ENCODE data around the gene HOXA5. TPM values are rescaled to one million over a fixed set of nuclear protein-coding genes. Genes with fewer than 3 reads are reported as not detected.
A peak's percentile ranks its signal among the peaks of the same experiment; 100 is the strongest.

Gene HOXA5
- total and polyA plus RNA-seq, 11 donors: 0.07 to 2.8 (median 0.36) TPM; not detected in 7

DNA sequence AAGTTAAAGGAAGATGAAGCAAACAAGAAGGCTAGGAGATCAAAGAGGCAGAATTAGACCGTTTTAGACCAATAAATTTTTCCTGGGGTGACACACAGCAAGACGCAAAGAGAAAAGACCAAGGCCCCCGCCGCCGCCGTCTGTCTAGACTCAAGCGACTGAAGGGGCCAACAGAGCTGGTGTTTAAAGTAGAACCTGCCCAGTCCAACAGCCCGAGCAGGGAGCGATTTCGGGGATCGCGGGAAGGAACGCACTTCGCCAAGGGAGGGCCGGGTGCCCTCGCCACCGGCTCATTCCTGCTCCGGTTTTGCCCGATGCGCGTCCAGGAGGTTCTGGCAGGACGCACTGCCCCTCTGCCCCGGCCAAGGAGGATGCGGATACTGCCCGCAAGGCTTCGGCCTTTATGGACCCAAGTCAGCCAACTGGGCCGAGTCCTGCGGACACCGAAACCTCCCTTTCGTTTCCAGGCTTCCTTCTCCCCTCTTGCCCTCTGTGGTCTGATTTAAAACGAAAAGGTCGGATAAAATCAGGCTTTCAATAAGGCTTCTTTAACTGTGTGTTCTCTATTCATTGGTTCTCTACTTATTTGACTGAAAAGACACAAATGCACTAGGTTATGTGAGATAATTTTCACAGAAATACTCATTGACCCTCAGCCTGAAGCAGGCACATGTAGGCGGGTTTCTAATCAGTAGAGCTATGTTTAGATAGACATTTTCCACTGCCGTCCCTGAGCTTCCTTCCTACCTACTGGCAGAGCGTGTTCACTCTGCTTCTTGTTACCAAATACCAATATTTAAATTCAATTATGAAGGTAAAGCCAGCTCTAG is 15.2 kb upstream of the HOXA5 start:
- H3K4me1 ChIP-seq: peaks cover 3 to 55% (median 20%) of the 10 kb centered on the region in 12 donors
- DNase-seq (peak in 1 of 5 donors; percentile 27), ATAC-seq (no peak)
- no peak overlapping the region for H3K4me3 ChIP-seq
- H3K27ac ChIP-seq: no peak overlapping the region
- TF ChIP-seq POLR2A (IDR thresholded peaks at IDR 0.05): no peak
- TF ChIP-seq, protein P1, sequence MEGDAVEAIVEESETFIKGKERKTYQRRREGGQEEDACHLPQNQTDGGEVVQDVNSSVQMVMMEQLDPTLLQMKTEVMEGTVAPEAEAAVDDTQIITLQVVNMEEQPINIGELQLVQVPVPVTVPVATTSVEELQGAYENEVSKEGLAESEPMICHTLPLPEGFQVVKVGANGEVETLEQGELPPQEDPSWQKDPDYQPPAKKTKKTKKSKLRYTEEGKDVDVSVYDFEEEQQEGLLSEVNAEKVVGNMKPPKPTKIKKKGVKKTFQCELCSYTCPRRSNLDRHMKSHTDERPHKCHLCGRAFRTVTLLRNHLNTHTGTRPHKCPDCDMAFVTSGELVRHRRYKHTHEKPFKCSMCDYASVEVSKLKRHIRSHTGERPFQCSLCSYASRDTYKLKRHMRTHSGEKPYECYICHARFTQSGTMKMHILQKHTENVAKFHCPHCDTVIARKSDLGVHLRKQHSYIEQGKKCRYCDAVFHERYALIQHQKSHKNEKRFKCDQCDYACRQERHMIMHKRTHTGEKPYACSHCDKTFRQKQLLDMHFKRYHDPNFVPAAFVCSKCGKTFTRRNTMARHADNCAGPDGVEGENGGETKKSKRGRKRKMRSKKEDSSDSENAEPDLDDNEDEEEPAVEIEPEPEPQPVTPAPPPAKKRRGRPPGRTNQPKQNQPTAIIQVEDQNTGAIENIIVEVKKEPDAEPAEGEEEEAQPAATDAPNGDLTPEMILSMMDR (IDR thresholded peaks at IDR 0.05): no peak
- WGBS, 4 donors: 11 to 20% (median 14%) methylated on average over 26 to 35 of the region's 35 CpGs
- H3K36me3 ChIP-seq: no peaks in the 10 kb centered on the region
- intact Hi-C loops (cut with DNase I): loop anchor here in 5 of 10 donors (10.0 kb wide), 3 partner anchors 1074 to 1294 kb away; no protein-coding TSS in a partner anchor
- H3K9me3 ChIP-seq: no peaks in the 10 kb centered on the region
- peaks cover 79 to 100% (median 98%) of the 10 kb centered on the region in 9 donors for H3K27me3 ChIP-seq

DNA sequence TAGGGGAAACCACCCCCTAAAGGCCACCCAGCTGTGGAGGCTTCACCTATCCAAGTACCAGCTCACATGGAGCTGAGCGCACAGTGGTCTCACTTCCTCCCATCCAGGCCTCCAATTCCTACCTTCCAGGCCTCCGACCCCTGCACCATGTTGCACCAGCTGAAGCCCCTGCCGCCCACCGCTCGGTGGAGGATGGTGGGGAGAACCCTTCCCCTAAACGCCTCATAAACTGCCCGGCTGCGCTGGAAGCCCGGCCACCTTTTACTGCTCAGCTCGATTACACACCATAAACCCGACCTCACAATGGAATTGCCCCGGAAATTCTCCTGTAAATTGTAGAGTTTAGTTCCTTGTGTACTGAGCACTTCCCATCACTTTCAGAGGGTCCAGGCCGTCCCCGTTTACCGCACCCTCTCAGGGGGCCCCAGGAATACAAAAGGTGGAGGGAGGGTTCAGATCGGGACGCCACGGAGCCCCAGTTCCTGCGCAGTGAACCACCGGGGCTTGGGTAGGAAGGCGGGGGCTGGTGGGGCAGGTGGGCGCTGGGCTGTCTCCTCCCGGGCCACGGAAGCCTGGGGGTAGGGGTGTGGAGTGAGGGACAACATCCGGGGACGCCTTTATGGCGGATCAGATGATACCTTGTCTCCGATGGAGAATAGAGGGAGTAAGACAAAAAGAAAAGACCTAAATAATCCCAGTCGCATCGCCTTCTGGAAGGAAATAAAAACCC is 14.4 kb upstream of the HOXA5 start:
- peaks cover 3 to 55% (median 20%) of the 10 kb centered on the region in 12 donors for H3K4me1 ChIP-seq
- ATAC-seq (no peak), DNase-seq (peak in 1 of 5 donors; percentile 24)
- peaks cover 83 to 100% (median 98%) of the 10 kb centered on the region in 9 donors for H3K27me3 ChIP-seq
- no peak overlapping the region for H3K27ac ChIP-seq
- no peak overlapping the region for H3K4me3 ChIP-seq
- no peak for TF ChIP-seq POLR2A (IDR thresholded peaks at IDR 0.05)
- TF ChIP-seq, protein P1 (IDR thresholded peaks at IDR 0.05): no peak
- WGBS, 4 donors: 6 to 12% (median 8%) methylated on average over 26 to 30 of the region's 30 CpGs
- intact Hi-C loops (cut with DNase I): loop anchor here in 5 of 10 donors (10.0 kb wide), 3 partner anchors 1073 to 1293 kb away; no protein-coding TSS in a partner anchor
- H3K9me3 ChIP-seq: no peaks in the 10 kb centered on the region
- H3K36me3 ChIP-seq: no peaks in the 10 kb centered on the region

DNA sequence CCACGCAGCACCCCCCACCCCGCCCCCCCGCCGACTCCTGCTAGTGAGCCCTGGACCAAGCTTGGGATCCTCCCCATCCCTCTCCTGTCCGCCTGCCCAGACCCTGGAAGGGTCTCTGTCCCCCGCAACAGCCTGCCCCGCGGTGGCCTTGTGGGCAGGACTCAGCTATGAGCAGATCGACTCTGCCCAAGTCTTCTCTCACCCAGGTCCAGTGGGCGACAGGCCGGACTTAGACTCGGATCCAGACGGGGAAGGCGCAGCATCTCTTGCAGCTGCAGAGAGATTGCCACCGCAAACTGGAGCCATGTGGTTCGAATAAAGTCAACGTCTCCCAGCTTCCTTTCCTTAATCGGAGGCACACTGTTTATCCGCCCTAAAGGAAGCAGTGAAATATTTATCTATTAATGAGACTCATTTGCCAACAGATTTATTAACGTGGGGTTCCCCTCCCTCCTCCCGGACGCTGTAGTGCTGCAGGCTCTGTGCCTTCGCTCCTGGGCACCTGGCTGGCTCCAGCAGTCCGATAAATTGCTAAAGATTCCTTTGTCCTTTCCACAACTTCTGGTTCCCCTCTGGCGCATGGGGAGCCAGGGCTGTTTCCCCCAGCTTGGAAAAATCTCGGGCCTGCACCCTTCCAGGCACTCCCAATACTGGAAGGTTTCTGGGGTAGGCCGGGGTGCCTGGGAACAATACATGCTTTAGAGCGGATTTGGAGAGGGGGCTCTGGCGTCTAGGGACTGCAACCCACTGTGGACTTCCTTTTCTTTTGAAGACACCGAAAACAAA is 13.6 kb upstream of the HOXA5 start:
- intact Hi-C loops (cut with DNase I): loop anchor here in 5 of 10 donors (10.0 kb wide), 3 partner anchors 1072 to 1292 kb away; no protein-coding TSS in a partner anchor
- Histone ChIP-seq H3K27me3 (peaks cover 88 to 100% (median 98%) of the 10 kb centered on the region in 9 donors), H3K36me3 (no peaks in the 10 kb centered on the region), H3K4me1 (peaks cover 3 to 63% (median 23%) of the 10 kb centered on the region in 12 donors), H3K27ac (peak overlapping the region in 1 of 12 donors; percentile 79), H3K4me3 (no peak overlapping the region), H3K9me3 (no peaks in the 10 kb centered on the region)
- TF ChIP-seq POLR2A (IDR thresholded peaks at IDR 0.05): no peak
- TF ChIP-seq, protein P1 (IDR thresholded peaks at IDR 0.05): no peak
- ATAC-seq (no peak), DNase-seq (peak in 2 of 5 donors; percentile 20 to 27)
- WGBS, 4 donors: 7 to 10% (median 8%) methylated on average over 18 to 30 of the region's 30 CpGs

Data from heart left ventricle (tissue), 16 donors.